Femur (tissue), 1 donor: Measurements from ENCODE around the gene SEPTIN8.
"Not testable (repeated sequence)": the region's sequence is repeated elsewhere in the genome, so short reads cannot be mapped to it uniquely, and the experiment has no call there.

Experiments used
- DNase-seq: peaks from one replicate; pipeline ENCODE4 v3.0.0-alpha.2; 2017

SEPTIN8 gene

DNA sequence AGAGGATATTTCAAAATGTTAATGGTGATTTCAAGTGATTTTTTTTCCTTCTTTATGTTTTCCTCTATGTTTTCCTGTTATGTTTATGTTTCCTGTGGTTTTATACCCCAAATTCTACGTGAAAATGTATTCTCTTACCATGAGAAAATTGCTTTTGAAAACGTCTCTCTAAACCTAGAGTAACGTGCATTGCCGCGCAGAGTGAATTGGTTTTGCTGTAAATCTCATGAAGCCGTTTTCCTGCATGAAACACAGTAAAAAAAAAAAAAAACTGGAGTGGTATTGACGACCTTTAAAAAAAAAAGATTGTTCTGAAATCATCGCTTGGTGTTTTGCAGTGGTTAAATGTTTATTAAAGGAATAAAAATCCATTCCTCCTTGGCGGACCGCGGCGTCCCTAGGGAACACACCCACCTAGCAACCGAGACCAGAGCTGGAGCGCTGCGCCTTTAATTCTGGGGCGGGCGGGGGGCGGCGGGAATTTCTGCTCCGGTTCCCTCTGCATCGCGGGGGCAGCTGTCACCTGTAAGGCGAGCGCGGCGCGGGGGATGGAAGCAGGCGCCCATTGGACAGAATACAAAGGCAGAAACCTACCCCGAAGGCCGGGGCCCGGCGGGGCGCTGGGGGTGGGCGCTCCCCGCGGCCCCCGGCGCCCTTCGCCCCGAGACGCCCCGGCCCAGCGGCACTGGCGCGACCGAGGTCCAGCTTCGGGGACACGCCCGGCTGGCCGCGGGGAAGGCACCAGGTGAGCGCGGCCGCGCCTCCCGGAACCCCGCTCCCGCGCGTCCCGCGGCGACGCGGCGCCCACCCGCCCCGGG, 36.0 kb upstream of the SEPTIN8 start, which contains the start of gene SOWAHA:
Gene SOWAHA, plus strand, starts transcription at position 522 of the 818 bp plus-strand sequence. CDS start 320 bp downstream, outside the sequence.
- no peak for DNase-seq

DNA sequence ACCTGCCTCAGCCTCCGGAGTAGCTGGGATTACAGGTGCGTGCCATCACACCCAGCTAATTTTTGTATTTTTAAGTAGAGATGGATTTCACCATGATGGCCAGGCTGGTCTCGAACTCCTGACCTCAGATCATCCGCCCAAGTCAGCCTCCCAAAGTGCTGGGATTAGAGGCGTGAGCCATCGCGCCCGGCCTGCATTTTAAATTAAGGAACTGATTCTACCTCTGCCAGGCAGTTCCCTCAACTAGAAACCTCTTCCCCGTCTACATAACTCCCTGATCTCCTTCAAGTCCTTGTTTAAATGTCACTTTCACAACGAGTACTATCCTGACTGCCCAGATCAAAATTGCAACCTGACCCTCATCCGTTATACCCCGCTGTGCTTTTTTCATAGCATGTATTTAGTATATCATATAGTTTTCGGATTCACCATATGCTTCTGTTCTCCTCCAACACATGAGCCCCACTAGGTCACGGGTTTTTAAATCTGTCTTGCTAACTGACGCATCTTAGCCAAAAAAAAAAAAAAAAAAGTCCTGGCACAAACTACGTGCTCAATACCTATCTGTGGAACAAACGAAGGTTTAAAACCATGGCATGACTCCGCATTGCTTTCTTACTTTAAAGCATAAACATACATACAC, 35.2 kb upstream of the SEPTIN8 start:
- no peak for DNase-seq

DNA sequence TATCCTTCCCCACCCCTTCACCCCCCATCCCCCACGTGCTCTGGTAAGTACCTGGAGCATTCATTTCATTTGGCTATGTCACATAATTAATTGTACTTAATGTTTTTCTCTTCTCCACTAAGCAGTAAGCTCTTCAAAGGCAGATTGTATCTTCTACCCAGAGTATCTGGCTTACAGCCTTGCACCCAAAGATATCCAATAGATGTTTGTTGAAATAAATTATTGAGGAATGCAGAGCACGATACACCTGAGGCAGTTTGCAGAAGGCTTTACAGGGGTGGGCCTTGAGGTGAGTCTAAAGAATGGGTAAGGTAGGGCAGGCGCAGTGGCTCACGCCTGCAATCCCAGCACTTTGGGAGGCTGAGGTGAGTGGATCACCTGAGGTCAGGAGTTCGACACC, 33.6 kb upstream of the SEPTIN8 start:
- no peak for DNase-seq

DNA sequence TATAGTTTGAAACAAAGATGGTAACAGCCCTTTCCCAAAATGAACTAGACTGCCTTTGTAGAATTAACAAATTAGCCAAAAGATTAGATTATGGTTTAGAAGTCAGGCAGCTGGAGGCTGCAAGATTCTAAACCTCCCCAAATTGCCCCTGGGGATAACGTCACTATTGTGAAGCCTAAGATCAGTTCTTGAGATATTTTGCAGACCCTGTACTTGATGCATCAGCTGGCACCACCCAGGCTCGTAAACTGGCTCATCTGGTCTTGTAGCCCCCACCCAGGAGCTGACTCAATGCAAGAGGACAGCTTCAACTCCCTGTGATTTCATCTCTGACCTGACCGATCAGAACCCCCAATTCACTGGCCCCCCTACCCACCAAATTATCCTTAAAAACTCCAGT, 31.8 kb upstream of the SEPTIN8 start:
- DNase-seq: no peak

DNA sequence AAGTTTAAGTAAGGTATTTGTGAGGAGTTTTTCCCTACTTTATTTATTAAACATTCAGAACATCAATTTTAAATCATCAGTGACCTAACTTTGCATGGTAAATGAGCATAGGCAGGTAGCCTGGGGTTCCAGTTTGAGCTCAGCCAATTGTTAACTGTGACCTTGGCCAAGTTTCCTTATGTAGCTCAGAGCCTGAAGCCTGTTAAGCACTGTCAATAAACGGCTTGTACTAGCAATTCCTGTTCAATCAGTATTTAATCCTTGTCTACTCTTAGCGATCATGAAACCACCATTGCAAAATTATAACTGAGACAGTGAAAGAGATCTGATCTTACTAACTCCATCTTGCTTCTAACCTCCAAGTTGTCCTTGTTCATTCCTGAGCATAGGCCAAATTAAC, 31.4 kb upstream of the SEPTIN8 start:
- DNase-seq: no peak

DNA sequence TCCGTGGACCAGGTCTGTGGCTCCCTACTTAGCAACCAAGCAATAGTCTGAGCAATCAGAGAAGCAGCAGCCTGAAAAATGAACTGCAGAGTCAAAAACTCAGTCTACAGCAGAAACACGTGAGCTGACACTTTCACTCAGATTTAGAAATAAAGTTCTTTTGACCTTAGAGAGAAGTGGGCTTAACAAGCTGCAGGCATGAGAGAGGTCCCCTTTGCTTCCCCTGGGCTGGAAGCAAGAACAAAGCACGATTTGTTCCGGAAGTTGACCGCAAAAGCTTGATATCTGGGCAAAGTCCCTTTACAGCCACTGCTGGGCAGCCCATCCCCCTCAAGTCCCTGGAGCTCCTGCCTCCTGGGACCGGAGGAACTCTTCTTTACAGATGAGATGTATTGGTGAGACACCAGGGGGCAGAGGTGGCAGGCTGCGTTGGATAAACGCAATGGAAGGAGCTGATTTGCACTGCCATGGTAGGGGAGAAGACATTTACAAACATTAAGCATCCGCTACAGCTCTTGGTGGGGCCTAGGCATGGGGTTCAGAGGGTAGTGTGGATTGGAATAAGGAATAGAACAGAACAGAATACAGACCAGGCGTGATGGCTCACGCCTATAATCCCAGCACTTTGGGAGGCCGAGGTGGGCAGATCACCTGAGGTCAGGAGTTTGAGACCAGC, 30.3 kb upstream of the SEPTIN8 start:
- no peak for DNase-seq

DNA sequence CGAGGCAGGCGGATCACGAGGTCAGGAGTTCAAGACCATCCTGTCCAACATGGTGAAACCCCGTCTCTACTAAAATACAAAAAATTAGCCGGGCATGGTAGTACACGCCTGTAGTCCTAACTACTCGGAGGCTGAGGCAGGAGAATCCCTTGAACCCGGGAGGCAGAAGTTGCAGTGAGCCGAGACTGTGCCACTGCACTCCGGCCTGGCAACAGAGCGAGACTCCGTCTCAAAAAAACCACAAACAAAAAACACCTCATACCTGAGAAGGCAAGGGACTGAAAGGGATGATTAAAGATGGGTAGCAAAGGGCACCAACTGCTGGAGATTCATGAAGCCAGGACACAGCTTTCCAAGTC, 29.7 kb upstream of the SEPTIN8 start:
- not testable (repeated sequence) for DNase-seq

DNA sequence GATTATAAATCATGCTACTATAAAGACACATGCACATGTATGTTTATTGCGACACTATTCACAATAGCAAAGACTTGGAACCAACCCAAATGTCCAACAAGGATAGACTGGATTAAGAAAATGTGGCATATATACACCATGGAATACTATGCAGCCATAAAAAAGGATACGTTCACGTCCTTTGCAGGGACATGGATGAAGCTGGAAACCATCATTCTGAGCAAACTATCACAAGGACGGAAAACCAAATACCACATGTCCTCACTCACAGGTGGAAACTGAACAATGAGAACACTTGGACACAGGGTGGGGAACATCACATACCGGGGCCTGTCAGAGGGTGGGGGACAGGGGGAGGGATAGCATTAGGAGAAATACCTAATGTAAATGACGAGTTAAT, 28.8 kb upstream of the SEPTIN8 start:
- not testable (repeated sequence) for DNase-seq

DNA sequence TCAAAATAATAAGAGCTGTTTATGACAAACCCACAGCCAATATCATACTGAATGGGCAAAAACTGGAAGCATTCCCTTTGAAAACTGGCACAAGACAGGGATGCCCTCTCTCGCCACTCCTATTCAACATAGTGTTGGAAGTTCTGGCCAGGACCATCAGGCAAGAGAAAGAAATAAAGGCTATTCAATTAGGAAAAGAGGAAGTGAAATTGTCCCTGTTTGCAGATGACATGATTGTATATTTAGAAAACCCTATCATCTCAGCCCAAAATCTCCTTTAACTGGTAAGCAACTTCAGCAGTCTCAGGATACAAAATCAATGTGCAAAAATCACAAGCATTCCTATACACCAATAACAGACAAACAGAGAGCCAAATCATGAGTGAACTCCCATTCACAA, 27.2 kb upstream of the SEPTIN8 start:
- DNase-seq: not testable (repeated sequence)

DNA sequence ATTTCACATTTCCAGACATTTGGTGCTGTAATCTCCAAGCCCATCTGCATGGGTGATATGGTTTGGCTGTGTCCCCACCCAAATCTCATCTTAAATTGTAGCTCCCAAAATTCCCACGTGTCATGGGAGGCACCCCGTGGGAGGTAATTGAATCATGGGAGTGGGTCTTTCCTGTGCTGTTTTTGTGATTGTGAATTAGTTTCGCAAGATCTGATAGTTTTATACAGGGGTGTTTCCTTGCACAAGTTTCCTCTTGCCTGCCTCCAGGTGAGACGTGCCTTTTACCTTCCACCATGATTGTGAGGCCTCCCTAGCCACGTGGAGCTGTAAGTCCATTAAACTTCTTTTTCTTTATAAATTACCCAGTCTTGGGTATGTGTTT, 25.6 kb upstream of the SEPTIN8 start:
- DNase-seq: not testable (repeated sequence)

DNA sequence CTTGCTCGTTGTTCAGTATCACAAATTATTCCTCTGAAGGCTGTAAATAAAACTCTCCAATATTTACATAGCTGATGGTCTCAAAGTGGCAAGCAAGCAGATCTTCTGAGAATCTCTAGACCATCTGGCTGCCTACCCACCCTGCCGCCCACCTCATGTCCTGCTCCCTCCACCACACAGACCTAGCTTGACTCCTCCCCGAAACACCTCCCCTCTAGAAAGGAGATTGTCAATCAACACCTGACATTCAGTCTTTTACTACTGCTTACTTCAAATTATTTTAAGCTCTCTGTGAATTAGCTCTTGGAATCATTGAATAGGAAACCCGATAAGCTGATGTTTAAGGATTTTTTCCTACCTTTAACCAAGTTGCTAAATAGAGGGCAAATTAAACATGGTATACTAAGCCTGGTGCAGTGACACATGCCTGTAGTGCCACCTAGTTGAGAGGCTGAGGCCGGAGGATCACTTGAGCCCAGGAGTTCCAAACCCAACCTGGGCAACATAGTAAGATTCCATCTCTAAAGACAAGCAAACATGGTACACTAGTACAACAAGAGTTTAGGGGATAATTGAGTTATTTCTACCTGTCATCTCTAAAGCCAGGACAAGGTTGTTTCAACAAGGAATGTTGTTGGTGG, 25.1 kb upstream of the SEPTIN8 start:
- DNase-seq: no peak

DNA sequence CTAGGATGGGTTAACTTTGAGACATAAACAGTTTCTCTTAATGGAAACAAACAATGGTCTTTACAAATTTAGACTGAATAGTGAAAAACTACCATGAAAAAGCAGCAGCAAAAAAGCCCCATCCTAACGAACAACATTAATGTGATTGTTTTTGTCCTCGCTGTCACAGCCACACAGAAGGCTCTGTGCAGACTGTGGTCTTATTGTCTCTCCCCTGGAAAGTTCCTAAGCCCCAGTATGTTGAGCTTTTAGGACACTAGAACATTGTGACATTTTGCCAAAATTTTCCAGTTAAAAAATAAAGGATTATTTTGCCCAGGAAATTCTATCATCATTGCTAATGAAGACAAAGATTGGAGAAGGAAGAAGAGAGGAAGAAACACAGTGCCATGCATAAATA, 23.5 kb upstream of the SEPTIN8 start:
- DNase-seq: no peak

DNA sequence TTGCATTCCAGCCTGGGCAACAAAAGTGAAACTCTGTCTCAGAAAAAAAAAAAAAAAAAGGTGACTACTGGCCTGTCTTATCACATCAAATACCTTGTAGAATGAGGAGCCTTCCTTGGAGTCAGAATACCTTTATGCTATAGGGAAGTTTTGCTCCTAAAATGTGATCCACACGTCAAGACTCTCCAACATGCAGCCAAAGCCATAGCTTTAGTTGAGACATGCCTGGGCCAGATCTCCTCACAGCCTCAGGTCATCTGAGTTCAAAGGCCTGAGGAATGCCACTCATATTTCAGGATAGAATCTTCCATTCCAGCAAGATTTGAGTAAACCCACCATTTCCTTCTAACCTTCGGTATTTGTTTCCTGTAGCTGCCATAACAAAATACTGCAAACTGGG, 22.4 kb upstream of the SEPTIN8 start:
- no peak for DNase-seq

DNA sequence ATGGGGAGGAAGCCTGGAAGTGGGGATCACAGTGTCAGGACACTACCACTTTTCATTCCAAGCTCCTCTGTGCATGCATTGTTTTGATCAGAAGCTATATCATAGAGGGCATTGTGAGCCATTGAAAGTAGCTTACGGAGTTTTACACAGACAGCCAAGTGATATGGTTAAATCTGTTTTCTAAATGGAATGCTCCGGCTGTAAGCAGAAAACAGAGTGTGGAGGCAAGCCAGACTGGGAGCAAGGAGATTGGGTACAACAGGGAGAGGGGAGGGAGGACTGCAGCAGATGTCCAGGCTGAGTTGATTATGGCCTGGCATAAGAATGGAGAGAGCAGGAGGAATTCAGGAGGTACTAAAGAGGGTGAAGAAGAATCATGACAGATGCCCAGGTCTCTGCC, 20.6 kb upstream of the SEPTIN8 start:
- no peak for DNase-seq

DNA sequence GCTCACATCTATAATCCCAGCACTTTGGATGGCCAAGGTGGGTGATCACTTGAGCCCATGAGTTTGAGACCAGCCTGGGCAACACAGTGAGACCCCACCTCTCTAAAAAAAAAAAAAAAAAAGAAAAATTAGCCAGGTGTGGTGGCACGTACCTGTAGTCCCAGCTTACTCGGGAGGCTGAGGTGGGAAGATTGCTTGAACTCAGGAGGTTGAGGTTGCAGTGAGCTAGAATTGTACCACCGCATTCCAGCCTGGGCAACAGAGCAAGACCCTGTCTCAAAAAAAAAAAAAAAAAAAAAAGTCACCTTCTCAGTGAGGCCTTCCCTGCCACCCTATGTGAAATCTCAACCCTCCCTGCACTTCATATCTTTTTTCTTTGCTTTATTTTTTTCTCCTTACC, 14.0 kb upstream of the SEPTIN8 start:
- no peak for DNase-seq

DNA sequence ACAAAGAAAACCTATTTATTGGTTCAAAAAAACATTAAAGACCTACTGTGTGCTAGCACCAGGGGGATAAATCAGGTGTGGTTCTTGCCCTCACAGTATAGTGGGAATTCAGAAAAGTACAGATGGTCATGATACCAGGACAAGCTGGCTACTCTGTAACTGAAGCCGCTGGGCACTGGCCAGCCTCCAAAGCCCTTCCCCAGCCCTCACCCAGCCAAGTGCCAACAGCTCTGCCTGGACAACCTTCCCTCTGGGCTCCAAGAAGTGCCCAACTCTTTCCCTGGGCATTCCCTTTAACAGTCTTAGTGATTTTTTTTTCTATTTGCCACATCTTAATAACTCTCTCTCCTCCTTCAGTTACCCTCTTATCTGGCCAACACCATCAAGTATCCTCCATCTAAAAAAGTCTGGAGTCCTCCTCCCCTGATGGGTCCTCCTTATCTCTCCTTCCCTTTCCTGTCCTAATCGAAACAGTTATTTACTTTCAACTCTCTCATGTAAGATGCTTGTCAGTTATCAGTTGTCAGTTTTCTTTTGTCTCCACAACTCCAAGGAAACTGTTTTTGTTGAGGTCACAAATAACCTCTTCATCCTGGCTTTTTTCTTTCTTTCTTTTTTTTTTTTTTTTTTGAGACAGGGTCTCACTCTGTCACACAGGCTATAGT, 13.3 kb upstream of the SEPTIN8 start:
- no peak for DNase-seq

DNA sequence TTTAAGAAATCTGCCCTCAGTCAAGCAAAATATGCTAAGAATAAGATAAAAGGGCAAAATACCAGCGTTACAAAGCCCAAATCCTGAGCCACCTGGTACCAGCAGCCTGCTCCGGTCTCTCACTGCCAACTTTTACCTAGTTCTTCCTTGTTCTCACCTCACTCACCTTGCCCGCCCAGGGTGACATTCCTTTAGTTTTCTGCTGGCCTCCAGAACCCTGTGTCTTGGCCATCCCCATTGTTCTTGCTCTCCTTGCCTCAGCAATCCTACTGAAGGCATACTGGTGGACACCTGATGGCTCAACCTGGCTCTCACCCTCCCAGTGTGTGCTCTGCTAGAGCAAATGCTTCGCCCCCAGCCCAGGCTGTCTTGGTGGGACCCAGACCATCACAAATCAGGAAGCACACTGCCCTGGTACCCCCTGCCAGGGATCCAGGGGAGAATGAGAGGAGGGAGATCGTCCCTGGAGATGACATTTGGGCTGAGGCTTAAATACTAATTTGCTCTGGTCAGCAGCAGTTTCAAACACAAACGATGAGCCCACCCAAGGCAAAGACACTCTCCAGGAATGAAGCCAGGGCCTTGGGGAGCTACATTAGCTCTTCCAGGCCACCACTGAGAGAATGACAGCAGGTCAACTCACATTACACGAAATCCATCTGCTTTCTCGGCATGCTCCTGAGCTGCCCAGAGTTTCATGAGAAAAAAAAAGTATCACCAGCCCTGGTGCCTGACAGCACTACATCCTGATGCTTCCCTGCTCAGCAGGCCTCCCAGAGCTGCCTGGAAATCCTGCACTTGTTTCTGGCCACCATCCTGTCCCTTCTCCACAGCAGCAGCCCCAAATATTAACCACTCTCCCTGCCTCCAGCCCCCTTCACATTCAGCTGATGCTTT, 12.2 kb upstream of the SEPTIN8 start:
- DNase-seq: no peak

DNA sequence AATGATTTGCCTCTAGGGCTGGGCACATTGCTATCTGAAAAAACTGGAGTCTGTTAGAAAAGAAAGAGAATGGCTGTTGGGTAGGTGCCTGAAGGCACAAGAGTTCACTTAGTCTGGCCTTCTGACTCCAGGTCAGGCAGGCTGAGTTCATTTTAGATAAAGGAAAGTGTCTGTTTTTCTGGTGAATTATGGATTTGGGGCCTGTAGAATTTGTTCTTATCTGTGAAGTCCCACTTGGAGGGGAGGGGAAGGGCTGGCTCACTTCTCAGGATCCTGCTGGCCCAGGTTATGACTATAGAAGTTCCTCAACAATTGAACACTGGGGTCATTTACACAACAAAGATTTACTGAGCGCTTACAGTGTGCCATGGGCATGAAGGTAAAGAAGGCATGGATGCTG, 11.5 kb upstream of the SEPTIN8 start:
- no peak for DNase-seq

DNA sequence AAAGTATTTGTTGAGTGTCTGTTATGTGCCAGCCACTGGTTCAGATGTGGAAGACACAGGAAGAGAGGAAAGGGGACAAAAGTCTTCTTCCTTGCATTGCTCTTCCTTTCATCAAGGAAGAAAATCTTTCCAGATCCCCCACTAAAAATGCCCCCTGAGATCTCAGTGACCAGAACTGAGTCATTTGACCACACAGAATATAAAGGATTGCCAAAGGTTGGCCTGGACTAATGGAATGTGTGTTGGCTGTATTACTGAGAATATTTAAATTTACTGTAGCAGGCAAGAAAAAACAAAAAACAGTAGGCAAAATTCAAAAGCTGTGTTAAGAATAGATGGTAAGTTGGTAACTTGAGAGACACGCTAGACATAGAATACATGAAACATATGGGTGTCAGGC, 10.0 kb upstream of the SEPTIN8 start:
- no peak for DNase-seq

DNA sequence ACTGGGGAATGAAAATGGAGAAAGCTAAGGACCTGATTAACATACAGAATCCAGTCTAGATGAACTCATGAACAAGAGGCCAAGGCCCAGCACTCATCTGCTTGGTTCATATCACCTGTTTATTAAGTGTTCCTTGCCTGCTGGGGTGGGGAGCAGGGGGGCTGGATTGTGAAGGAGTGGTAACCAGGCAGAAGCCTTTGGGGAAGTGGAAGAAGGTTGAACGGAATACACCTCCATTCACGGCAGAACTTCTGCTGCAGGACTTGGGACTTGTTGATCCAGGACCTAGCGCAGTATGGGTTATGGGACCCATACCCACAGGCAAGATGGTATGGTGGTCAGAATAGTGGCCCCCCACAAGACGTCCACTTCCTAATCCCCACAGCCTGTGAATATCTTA, 8.8 kb upstream of the SEPTIN8 start:
- no peak for DNase-seq

DNA sequence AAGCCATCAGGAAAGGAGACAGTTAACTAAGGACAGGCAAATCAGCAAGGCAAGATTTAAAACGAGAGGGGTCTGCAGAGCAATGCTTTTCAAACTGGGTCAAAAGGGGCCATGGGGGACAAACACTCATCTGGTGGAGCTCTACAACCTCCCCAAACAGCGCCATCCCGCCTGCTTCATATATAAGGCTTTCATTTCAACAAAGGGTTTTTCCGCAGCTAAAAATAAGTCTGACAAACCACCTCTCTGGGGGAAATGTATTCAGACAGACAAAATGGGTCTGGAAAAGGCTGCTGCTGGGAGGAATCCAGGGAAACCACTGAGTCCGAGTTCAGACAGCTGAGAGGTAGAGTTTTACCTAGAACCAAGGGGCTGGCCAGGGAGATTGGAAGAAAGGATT, 8.3 kb upstream of the SEPTIN8 start:
- no peak for DNase-seq

DNA sequence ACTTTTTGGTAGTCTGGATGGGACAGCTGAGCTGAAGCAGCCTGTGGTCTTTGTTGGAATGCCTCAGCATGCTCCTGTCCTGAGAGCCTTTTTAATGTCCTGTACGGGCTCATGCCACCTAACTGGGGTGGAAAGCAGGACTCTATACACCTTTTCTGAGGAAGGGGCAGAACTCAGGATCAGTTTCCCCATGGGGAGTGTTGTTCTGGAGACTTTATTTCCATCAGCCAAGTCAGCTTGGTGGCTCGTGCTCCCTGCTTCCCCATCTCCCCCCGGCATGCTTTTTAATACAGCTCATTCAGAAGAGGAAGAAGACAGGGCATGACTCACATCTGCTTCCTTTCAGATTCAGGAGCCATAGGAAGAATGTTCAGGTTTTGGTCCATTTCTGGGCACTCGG, 5.1 kb upstream of the SEPTIN8 start:
- no peak for DNase-seq
